NOMO-1 (cell line): ENCODE measurements around the gene ABI1.
"Not testable (repeated sequence)": the region's sequence is repeated elsewhere in the genome, so short reads cannot be mapped to it uniquely, and the experiment has no call there.

Source experiments
- DNase-seq, 2 experiments: peaks; one replicate each; lab custom pipeline; 2025; ENCODE audit not compliant: unreplicated experiment in 2 of 2; lab: John Stamatoyannopoulos, UW

The ABI1 gene

DNA sequence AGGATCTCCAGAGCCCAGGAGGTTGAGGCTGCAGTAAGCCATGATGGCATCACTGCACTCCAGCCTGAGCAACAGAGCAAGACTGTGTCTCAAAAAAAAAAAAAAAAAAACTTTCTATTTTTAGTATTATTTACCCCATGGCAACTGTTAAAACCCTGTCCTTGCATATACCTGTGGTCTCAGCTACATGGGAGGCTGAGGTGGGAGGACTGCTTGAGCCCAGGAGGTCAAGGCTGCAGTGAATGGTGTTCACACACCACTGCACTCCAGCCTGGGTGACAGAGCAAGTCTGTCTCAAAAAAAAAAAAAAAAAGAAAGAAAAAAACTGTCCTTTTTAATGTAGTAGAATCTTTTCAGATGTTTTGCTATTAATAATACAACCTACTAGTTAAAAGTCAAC lies 3.2 kb downstream of the ABI1 start:
- DNase-seq, result not testable (repeated sequence)

DNA sequence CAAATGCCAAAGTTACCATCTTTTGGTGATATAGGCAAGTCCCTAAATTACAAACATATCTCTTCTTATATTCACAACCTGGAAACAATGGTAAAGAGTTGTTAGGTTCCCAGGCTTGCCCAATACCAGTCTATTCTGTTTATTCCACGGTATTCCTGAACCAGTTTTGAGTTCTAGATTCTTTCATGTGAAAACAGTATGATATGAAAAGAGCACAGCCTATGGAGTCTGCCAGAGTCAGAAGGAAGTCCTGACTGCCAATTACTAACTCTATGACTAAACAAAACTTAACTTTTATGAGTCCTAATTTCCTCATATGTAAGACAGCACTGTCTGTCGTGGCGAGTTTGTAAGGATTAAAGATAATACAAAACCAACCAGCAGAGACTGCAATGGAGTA lies 5.6 kb downstream of the ABI1 start:
- peak in 1 of 2 experiments; percentile 49 for DNase-seq

DNA sequence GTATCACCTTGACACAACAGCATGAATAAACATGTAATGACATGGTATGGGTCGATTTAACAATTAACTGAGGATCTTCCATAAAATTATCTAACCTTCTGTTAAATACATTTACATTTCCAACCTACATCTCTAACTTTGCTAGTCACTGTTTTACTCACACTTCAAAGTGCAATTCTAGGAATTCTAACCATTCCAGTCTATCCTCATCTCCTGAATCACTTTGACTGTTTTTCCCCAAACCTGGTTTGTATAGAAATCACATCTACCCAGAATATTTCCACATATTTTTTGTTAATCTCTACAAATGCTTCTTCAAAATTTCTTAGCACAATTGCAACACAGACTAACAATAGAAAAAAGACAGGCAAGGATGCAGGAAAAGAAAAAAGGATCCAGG lies 6.2 kb downstream of the ABI1 start:
- no peak for DNase-seq

DNA sequence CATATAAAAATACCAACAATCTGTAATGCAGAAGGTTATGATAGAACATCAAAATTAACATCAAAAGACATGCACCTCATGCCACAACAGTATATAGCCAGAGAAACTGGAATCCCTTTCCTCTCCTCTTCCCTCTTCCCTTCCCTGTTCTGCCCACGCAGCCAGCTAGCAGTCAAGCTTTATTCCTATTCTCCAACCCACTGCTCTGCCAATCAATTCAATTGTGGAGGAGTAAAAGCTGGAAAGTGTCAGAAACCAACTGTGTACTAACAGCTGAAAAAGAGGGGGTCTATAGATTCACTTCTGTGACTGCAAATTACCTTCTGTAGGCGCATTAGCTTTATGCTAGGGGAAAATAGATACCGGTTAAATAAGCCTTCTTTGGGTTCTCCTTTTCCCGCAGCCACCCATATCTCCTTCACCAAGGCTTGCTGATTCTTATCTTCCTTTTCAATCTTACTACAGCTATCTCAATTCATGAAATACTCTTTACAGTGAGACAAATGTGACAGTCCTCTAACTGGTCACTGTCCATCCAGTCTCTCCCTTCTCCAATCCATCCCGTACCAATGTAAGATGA lies 16.3 kb downstream of the ABI1 start:
- no peak for DNase-seq

DNA sequence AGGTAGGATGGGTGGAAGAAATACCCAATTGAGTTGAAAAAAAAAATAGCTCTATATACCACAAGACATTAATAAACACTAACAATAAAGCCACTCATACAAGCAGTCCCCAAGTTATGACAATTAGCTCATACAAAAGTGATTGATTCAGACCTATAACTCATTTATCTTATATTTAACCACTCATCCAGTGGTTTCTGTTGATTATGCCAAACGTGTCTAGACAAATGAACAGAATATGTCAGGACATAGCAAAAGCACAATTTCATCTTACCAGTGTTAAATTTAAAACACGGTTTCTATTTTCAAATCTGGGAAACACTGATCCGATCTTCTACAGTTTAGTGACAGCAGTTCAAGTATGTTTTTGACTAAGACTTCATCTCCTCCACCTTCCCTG lies 17.0 kb downstream of the ABI1 start:
- DNase-seq, result no peak

DNA sequence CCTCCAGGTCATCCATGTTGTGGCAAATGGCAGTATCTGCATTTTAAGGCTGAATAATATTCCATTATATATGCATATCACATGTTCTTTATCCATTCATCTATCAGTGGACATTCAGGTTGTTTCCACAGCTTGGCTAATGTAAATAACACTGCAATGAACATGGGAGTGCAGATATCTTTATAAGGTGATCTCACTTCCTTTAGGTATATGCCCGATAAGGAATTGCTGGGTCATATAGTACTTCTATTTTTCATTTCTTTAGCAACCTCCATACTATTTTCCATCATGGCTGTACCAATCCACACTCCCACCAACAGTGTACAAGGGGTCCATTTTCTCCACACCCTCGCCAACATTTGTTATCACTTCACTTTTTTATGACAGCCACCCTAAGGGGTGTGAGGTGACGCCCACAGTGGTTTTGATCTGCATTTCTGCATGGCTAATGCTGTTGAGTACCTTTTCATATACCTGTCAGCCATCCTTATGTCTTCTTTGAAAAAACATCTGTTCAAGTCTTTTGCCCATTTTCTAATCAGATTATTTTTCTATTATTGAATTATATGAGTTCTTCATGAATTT lies 18.9 kb downstream of the ABI1 start:
- DNase-seq, result no peak

DNA sequence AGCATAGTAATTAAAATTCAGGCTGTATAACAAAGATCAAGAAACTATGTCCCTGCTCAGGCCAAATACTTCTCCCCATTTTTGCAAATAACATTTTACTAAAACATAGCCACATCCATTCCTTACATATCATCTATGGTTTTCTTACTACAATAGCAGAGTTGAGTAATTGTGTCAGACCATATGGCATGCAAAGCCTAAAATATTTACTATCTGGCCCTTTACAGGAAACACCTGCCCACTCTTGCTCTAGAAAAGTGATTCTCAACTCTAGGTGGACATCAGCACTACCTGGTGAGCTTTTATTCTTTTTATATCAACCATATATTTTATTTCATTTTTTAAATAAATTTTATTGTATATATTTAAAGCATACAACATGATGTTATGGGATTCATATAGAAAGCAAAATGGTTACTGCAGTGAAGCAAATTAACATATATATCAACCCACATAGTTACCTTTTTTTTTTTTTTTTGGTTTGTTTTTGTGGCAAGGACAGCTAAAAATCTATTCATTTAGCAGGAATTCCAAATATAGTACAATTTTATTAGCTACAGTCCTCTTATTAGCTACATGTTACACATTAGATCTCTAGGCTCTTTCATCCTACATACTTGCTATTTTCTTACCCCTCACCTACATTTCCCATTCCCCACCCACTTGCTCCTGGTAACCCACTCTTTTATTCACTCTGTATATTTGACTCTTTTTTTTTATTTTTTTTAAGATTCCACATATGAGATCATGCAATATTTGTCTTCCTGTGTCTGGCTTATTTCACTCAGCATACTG lies 19.6 kb downstream of the ABI1 start:
- DNase-seq, result no peak

DNA sequence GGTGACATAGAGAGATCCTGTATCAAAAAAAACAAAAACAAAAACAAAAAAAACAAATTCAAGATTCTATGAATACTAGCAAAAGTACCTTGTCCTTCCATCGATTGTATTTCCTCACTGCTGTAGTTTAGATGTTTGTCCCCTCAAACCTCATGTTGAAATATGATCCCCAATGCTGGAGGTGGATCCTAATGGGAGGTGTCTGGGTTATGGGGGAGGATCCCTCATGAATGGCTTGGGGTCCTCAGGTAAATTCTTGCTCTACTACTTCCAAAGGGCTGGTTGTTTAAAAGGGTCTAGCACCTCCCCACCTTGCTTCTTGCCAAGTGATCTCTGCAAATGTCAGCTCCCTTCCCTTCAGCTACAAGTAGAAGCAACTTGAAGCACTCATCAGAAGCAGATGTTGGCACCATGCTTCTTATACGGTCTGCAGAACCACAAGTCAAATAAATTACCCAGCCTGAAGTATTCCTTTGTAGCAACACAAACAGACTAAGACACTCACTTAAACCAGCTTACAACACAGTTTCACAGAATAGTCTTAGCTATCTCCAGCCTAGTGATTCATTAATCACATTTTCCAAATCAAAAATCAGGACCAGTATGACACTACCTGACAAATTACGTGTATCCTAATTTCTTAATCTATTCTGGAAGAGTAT lies 20.7 kb downstream of the ABI1 start:
- DNase-seq, result no peak

DNA sequence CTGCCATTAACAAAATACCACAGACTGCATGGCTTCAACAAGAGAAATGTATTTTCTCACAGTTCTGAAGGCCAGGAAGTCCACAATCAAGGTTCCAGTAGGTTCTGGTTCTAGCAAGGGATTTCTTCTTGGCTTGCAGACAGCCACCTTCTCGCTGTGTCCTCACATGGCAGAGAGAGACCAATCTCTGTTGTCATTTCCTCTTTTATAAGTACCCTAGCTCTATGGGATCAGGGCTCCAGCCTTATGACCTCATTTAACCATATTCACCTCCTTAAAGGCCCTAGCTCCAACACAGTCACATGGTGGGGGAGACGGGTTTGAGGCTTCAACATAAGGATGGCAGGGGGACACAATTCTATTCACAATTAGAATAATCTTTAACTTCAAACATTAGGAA lies 23.6 kb downstream of the ABI1 start:
- DNase-seq, result peak in 1 of 2 experiments; percentile 56

DNA sequence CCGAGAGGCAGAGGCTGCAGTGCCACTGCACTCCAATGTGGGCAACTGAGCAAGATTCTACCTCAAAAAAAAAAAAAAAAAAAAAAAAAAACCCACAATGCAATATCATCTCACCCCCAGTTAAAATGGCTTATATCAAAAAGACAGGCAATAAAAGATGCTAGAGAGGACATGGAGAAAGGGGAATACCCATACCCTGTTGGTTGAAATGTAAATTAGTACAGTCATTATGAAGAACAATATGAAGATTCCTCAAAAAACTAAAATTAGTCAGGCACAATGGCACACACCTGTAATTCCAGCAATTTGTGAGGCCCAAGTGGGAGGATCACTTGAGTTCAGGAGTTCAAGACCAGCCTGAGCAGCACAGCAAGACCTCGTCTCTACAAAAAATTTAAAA lies 25.7 kb downstream of the ABI1 start:
- DNase-seq, result no peak

DNA sequence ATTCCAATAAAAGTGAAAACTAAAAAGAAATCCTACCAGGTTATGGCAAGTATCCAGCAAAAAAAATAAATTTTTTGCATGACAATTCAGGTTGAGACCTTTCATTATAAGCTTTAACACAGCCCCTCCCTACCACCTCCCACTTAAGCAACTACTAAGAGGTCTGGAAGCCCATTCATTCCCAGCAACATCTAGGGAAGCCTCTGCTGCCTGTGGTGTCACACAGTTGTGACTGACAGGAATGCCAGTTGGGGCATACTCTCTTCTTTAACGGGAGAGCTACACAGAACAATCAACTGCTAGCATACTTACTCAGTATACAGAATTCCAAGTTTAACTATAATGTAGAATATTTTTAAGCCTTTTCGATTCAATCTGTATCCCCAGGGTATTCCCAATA lies 27.8 kb downstream of the ABI1 start:
- DNase-seq, result no peak

DNA sequence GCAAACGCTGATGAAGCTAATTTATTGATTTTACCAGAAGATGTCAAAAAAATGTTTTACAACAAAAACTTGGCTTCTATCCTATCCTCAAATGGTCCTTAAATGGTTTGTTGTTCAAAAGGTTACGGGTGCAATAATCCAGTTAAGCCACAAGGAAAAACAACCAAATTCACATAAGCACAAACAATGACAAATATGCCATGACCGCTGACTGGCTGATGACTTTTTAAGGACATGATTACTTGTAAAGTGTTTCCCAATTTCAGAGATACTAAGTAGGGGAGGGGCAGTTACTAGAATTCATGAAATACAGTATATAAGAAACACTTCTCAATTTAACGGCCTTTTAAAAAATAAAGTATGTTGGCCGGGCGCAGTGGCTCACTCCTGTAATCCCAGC lies 28.8 kb downstream of the ABI1 start:
- no peak for DNase-seq

DNA sequence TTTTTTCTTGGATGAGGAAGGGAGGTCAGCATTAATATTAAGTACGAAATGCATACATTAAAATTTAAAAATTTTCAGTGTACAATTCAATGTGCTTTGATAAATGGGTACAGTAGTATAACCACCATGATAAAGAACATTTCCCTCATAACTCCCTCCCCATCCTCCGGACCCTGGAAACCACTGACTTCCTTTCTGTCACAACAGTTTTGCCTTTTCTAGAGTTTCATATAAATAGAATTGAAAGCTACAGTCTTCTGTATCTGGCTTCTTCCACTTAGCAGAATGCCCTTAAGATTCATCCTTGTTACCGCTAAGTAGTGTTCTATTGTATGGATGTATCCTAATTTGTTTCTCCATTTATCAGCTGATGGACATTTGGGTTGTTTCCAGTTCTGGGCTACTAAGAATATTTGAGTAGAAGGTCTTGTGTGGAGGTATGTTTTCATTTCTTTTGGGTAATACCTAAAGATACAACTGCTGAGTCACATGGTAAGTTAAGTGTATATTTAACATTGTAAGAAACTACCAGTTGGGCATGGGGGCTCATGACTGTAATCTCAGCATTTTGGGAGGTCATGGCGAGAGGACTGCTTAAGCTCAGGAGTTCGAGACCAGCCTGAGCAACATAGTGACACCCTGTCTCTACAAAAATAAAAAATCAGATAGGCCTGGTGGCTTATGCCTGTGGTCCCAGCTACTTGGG lies 30.8 kb downstream of the ABI1 start:
- DNase-seq, result peak in 1 of 2 experiments; percentile 38

DNA sequence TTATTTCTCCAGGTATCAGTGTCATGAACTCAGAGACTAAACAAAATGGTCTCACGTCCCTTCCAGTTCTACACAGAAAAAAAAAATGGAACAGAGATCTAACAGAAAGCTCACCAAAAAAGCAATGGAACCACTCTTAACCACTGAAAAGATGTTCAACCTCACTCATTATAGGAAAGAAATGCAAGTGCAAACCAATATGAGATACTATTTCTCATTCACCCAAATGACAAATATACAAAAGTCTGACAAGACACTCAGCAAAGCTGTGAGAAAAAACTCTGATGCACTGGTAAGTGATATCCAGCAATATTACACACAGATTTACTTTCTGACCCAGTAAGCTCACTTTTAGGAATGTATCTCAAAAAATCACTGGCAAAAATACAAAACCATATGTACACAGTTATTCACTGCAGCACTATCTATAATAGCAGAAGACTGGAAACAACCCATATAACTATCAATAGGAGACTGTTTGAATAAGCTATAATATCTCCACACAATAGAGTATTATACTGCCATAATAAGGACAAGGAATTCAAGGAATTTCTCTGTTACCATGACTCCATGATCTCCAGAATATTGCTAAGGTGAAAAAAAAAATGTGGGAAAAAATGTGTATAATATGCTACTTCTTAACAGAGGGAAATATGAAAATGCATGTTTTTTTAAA lies 36.6 kb downstream of the ABI1 start:
- DNase-seq, result no peak

DNA sequence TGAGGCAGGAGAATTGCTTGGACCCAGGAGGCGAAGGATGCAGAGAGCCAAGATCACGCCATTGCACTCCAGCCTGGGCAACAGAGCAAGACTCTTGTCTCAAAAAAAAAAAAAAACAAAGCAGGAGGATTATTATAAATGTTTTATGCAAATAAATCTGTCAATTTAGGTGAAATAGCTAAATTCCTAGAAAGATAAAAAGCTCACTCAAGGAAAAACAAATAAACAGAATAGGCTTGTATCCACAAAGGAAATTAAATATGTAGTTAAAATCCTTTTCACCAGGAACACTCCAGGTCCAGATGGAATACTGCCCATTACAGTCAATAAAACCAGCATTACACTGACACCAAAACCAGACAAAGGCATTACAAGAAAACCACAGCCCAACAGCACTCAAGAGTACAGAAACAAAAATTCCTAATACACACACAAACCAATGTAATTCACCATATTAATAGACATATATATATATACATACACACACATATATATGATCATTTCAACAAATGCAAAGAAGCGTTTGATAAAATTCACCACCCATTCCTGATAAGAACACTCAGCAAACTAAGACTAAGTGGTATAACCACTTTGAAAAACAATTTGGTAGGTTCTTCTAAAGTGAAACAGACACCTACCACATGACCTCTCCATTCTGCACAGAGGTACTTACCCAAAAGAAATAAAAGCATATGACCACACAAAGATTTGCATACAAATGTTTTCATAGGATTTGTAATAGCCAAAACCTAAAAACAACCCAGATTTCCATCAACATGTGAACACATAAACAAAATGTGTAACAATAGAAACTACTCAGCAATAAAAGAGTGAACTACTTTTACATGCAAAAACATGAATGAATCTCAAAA lies 38.8 kb downstream of the ABI1 start:
- DNase-seq, result no peak

DNA sequence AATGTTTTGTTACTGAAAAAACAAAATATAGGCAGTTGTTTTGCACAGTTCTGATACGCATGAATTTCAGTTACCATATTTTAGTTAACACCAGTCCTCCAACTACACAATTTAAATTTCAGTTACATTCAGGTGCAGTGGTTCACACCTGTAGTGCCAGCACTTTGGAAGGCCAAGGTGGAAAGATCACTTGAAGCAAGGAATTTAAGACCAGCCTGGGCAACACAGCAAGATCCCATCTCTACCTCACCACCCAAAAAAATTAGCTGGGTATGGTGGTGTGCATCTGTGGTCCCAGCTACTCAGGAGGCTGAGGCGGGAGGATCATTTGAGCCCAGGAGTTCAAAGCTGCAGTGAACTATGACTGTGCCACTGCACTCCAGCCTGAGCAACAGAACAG lies 45.3 kb downstream of the ABI1 start:
- DNase-seq, result no peak

DNA sequence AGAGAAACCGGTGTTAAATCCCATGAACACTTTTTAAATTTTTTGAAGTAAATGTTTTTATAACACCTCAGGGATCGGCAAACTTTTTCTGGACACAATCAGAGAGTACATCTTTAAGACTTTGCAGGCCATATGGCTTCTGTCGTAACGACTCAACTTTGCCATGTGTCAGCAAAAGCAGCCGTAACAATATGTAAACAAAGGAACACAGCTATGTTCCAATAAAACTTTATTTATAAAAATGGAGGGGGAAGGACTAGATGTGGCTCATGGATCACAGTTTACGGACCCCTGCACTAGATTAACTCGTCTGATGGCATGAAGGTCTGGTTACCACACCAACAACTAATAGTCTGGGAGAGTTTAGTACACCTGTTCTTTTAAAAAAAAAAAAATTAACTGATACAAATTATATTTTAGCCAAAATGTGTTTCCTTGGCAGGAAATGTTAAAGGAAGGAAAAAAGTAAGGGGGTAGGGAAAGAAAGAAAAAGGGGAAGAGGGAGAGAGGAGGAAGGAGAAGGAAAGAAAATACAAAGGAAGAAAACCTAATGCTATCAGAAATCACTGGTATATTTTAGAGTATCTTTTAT lies 50.2 kb downstream of the ABI1 start:
- no peak for DNase-seq

DNA sequence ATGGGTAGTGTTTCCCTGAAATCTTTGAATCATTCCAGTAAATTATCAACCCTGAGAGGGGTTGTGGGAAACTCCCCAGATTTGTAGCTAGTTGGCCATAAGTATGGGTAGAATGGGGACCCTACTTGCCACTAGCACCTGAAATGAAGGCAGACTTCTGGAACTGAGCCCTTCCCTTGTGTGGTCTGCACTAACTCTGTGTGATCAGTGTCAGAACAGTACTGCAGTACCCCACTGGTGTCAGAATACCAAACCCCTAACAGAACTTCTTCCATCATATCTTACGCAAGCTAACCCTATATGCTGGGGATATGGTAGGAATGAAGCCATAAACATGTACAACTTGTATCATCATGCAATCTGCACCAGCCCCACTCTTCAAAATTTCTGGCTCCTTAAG lies 50.8 kb downstream of the ABI1 start:
- DNase-seq, result no peak

DNA sequence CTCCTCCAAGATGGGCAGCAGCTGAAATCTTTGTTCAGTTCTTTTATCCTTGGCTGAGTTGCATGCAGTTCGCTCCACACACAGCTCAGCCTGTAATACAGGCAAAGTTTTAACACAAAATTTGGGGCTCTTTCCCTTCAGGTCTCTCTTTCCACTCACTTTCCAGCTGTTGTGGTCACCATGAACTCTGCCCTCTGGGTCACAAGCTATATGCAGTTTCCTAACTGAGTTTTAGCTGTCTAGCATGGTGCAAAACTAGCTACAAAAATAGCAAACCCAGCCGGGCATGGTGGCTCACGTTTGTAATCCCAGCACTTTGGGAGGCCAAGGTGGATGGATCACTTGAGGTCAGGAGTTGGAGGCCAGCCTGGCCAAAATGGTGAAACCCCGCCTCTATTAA lies 53.2 kb downstream of the ABI1 start:
- no peak for DNase-seq
